HAP-1 (cell line): Measurements from ENCODE around the gene DLGAP1.

Source experiments
- DNase-seq, 2 experiments: peaks; one replicate each; pipeline ENCODE4 v3.0.0-alpha.2; 2016 to 2020; ENCODE audit warnings: low spot score in 2 of 2
- H3K27me3 ChIP-seq: fragments of 250-450 bp; sonication (Bioruptor Pico); 2 replicates; pipeline ENCODE4 v1.5.1; 2020; ENCODE audit warnings: low read depth, mild to moderate bottlenecking, moderate library complexity
- H3K36me3 ChIP-seq: fragments of 250-450 bp; sonication (Bioruptor Pico); replicated peaks from 2 replicates; pipeline ENCODE4 v1.5.1; 2020; ENCODE audit warnings: mild to moderate bottlenecking
- H3K4me1 ChIP-seq: fragments of 250-450 bp; sonication (Bioruptor Pico); 2 replicates; pipeline ENCODE4 v1.5.1; 2020; ENCODE audit warnings: mild to moderate bottlenecking
- H3K4me3 ChIP-seq: fragments of 250-450 bp; sonication (Bioruptor Pico); 2 replicates; pipeline ENCODE4 v1.5.1; 2020; ENCODE audit warnings: mild to moderate bottlenecking, moderate library complexity
- H3K9me3 ChIP-seq: fragments of 250-450 bp; sonication (Bioruptor Pico); 2 replicates; pipeline ENCODE4 v1.5.1; 2020; ENCODE audit warnings: mild to moderate bottlenecking, moderate library complexity
- in situ Hi-C: fragments of 300-500 bp; cut with MboI; formaldehyde crosslinking; loops from 3 replicates; pipeline ENCODE4 v1.14.3; 2020; ENCODE audit warnings: low sequenced_read_pairs, inconsistent platforms, mixed read lengths

The DLGAP1 gene

GRCh38 chr18:4196351-4196750, 258.8 kb downstream of the DLGAP1 start:
- in situ Hi-C loops: no loop called here
- H3K36me3 ChIP-seq: no peaks in the 10 kb centered on the region
- H3K27me3 ChIP-seq: no peaks in the 10 kb centered on the region
- H3K9me3 ChIP-seq: no peaks in the 10 kb centered on the region
- no peak overlapping the region for H3K4me3 ChIP-seq
- H3K4me1 ChIP-seq: peaks cover 2% of the 10 kb centered on the region; the same call in 1 of the 2 replicates
- DNase-seq: no peak

- in situ Hi-C loops: no loop called here
- Histone ChIP-seq H3K4me1 (peaks cover 2% of the 10 kb centered on the region; the same call in 1 of the 2 replicates), H3K36me3 (no peaks in the 10 kb centered on the region), H3K4me3 (no peak overlapping the region), H3K27me3 (no peaks in the 10 kb centered on the region), H3K9me3 (no peaks in the 10 kb centered on the region)
- DNase-seq: no peak
Measured at GRCh38 chr18:4193086-4193485, 262.0 kb downstream of the DLGAP1 start.

GRCh38 chr18:4181882-4182568, 273.1 kb downstream of the DLGAP1 start:
- peak; percentile 11 to 26 for DNase-seq
- Histone ChIP-seq H3K27me3 (no peaks in the 10 kb centered on the region), H3K4me3 (no peak overlapping the region), H3K4me1 (peaks cover 3% of the 10 kb centered on the region; the same call in 1 of the 2 replicates), H3K9me3 (no peaks in the 10 kb centered on the region), H3K36me3 (no peaks in the 10 kb centered on the region)
- in situ Hi-C loops: no loop called here

- Histone ChIP-seq H3K4me1 (peaks cover 3% of the 10 kb centered on the region; the same call in 1 of the 2 replicates), H3K9me3 (no peaks in the 10 kb centered on the region), H3K36me3 (no peaks in the 10 kb centered on the region), H3K4me3 (no peak overlapping the region), H3K27me3 (no peaks in the 10 kb centered on the region)
- no peak for DNase-seq
- in situ Hi-C loops: no loop called here
Measured at GRCh38 chr18:4181086-4181485, 274.0 kb downstream of the DLGAP1 start.

- in situ Hi-C loops: no loop called here
- H3K4me1 ChIP-seq: no peaks in the 10 kb centered on the region
- no peak for DNase-seq
- H3K9me3 ChIP-seq: no peaks in the 10 kb centered on the region
- H3K4me3 ChIP-seq: no peak overlapping the region
- H3K36me3 ChIP-seq: no peaks in the 10 kb centered on the region
- no peaks in the 10 kb centered on the region for H3K27me3 ChIP-seq
Measured at GRCh38 chr18:4172196-4173100, 282.7 kb downstream of the DLGAP1 start.

- H3K4me1 ChIP-seq: peaks cover 5% of the 10 kb centered on the region; the same call in 1 of the 2 replicates
- no peaks in the 10 kb centered on the region for H3K27me3 ChIP-seq
- H3K9me3 ChIP-seq: no peaks in the 10 kb centered on the region
- in situ Hi-C loops: no loop called here
- no peak for DNase-seq
- H3K4me3 ChIP-seq: no peak overlapping the region
- H3K36me3 ChIP-seq: no peaks in the 10 kb centered on the region
Measured at GRCh38 chr18:4157352-4157751, 297.8 kb downstream of the DLGAP1 start.

- in situ Hi-C loops: no loop called here
- H3K27me3 ChIP-seq: no peaks in the 10 kb centered on the region
- no peak overlapping the region for H3K4me3 ChIP-seq
- H3K4me1 ChIP-seq: no peaks in the 10 kb centered on the region
- no peak for DNase-seq
- H3K36me3 ChIP-seq: no peaks in the 10 kb centered on the region; the same call in 1 of the 2 replicates
- H3K9me3 ChIP-seq: no peaks in the 10 kb centered on the region
Measured at GRCh38 chr18:4146797-4147196, 308.3 kb downstream of the DLGAP1 start.

- DNase-seq: no peak
- in situ Hi-C loops: no loop called here
- no peaks in the 10 kb centered on the region for H3K27me3 ChIP-seq
- no peaks in the 10 kb centered on the region; the same call in 1 of the 2 replicates for H3K36me3 ChIP-seq
- H3K4me3 ChIP-seq: no peak overlapping the region
- no peaks in the 10 kb centered on the region for H3K4me1 ChIP-seq
- H3K9me3 ChIP-seq: no peaks in the 10 kb centered on the region
Measured at GRCh38 chr18:4144201-4144600, 310.9 kb downstream of the DLGAP1 start.

GRCh38 chr18:4143585-4143984, 311.5 kb downstream of the DLGAP1 start:
- H3K9me3 ChIP-seq: no peaks in the 10 kb centered on the region
- no peaks in the 10 kb centered on the region; the same call in 1 of the 2 replicates for H3K36me3 ChIP-seq
- no peaks in the 10 kb centered on the region for H3K4me1 ChIP-seq
- H3K27me3 ChIP-seq: no peaks in the 10 kb centered on the region
- in situ Hi-C loops: no loop called here
- DNase-seq: no peak
- H3K4me3 ChIP-seq: no peak overlapping the region

GRCh38 chr18:4142876-4143275, 312.2 kb downstream of the DLGAP1 start:
- Histone ChIP-seq H3K4me1 (no peaks in the 10 kb centered on the region), H3K9me3 (no peaks in the 10 kb centered on the region), H3K27me3 (no peaks in the 10 kb centered on the region), H3K36me3 (no peaks in the 10 kb centered on the region; the same call in 1 of the 2 replicates), H3K4me3 (no peak overlapping the region)
- in situ Hi-C loops: no loop called here
- DNase-seq: no peak

- H3K4me1 ChIP-seq: peaks cover 16% of the 10 kb centered on the region
- H3K27me3 ChIP-seq: no peaks in the 10 kb centered on the region
- H3K36me3 ChIP-seq: no peaks in the 10 kb centered on the region
- in situ Hi-C loops: no loop called here
- no peak for DNase-seq
- no peaks in the 10 kb centered on the region for H3K9me3 ChIP-seq
- H3K4me3 ChIP-seq: no peak overlapping the region
Measured at GRCh38 chr18:4134700-4135099, 320.4 kb downstream of the DLGAP1 start.

- peaks cover 21% of the 10 kb centered on the region for H3K4me1 ChIP-seq
- H3K27me3 ChIP-seq: no peaks in the 10 kb centered on the region
- peak; percentile 46 to 50 for DNase-seq
- H3K36me3 ChIP-seq: no peaks in the 10 kb centered on the region
- H3K9me3 ChIP-seq: no peaks in the 10 kb centered on the region
- no peak overlapping the region for H3K4me3 ChIP-seq
- in situ Hi-C loops: no loop called here
Measured at GRCh38 chr18:4130734-4131719, 324.1 kb downstream of the DLGAP1 start.

GRCh38 chr18:4126939-4127338, 328.2 kb downstream of the DLGAP1 start:
- DNase-seq: no peak
- Histone ChIP-seq H3K9me3 (no peaks in the 10 kb centered on the region), H3K4me3 (no peak overlapping the region), H3K36me3 (no peaks in the 10 kb centered on the region), H3K4me1 (peaks cover 35% of the 10 kb centered on the region), H3K27me3 (no peaks in the 10 kb centered on the region)
- in situ Hi-C loops: no loop called here
